GM23338 (cell line): Measurements from ENCODE around the gene SLC35F1. TPM values are rescaled to one million over a fixed set of nuclear protein-coding genes. Genes with fewer than 3 reads are reported as not detected.

Experiments used
- ATAC-seq: fragments of 200-7000 bp; cut with Tn5 transposase; 3 replicates; pipeline ENCODE4 v1.9.1; 2020
- DNase-seq: peaks from one replicate; pipeline ENCODE4 v3.0.0-alpha.2; 2015; ENCODE audit warnings: low spot score
- H2AFZ ChIP-seq: fragments of 200-600 bp; sonication (generic); 2 replicates; pipeline ENCODE4 v1.8.0; 2016; ENCODE audit warnings: antibody characterized with exemption, mild to moderate bottlenecking, moderate library complexity
- H3F3A ChIP-seq: fragments of 200-600 bp; sonication (generic); replicated peaks from 2 replicates; pipeline ENCODE4 v1.8.0; 2017; ENCODE audit warnings: antibody characterized with exemption, mixed run types, low read depth
- H3K27ac ChIP-seq: fragments of 200-600 bp; sonication (generic); 2 replicates; pipeline ENCODE4 v1.6.1; 2016; ENCODE audit warnings: low read depth
- H3K27me3 ChIP-seq: fragments of 200-600 bp; sonication (generic); 2 replicates; pipeline ENCODE4 v1.8.0; 2016; ENCODE audit warnings: mild to moderate bottlenecking, mixed run types, moderate library complexity; ENCODE audit not compliant: insufficient read depth
- H3K36me3 ChIP-seq: fragments of 200-600 bp; sonication (generic); 2 replicates; pipeline ENCODE4 v1.8.0; 2016; ENCODE audit warnings: mild to moderate bottlenecking; ENCODE audit not compliant: insufficient read depth
- H3K4me1 ChIP-seq: fragments of 200-600 bp; sonication (generic); 2 replicates; pipeline ENCODE4 v1.8.0; 2016; ENCODE audit warnings: mild to moderate bottlenecking, moderate library complexity; ENCODE audit not compliant: insufficient read depth
- H3K4me2 ChIP-seq: fragments of 200-600 bp; sonication (generic); 2 replicates; pipeline ENCODE4 v1.7.1; 2017; ENCODE audit warnings: mixed run types
- H3K4me3 ChIP-seq: fragments of 200-600 bp; sonication (generic); 2 replicates; pipeline ENCODE4 v1.6.1; 2016; ENCODE audit warnings: mixed run types
- H3K79me2 ChIP-seq: fragments of 200-600 bp; sonication (generic); replicated peaks from 2 replicates; pipeline ENCODE4 v1.8.0; 2017; ENCODE audit warnings: mild to moderate bottlenecking; ENCODE audit not compliant: insufficient read depth
- H3K9me2 ChIP-seq: fragments of 200-600 bp; sonication (generic); 2 replicates; pipeline ENCODE4 v1.8.0; 2017; ENCODE audit not compliant: insufficient read depth
- H4K20me1 ChIP-seq: fragments of 200-600 bp; sonication (generic); replicated peaks from 2 replicates; pipeline ENCODE4 v1.8.0; 2017; ENCODE audit warnings: mild to moderate bottlenecking; ENCODE audit not compliant: insufficient read depth
- H3K27ac Mint-ChIP-seq: 2 replicates; pipeline ENCODE4 v1.8.0; 2020; ENCODE audit warnings: inconsistent platforms, mild to moderate bottlenecking, moderate library complexity, mixed read lengths
- H3K27me3 Mint-ChIP-seq: 3 replicates; pipeline ENCODE4 v1.8.0; 2022; ENCODE audit warnings: low read depth, mild to moderate bottlenecking, moderate library complexity, mixed read lengths, inconsistent platforms; ENCODE audit not compliant: insufficient read depth, poor library complexity
- H3K36me3 Mint-ChIP-seq: 3 replicates; pipeline ENCODE4 v1.8.0; 2021; ENCODE audit warnings: low read depth, mild to moderate bottlenecking, inconsistent platforms, moderate library complexity, mixed read lengths
- H3K4me1 Mint-ChIP-seq: 3 replicates; pipeline ENCODE4 v1.8.0; 2020; ENCODE audit warnings: mild to moderate bottlenecking, inconsistent platforms, mixed read lengths
- H3K4me3 Mint-ChIP-seq: 3 replicates; pipeline ENCODE4 v1.8.0; 2021; ENCODE audit warnings: moderate library complexity, mild to moderate bottlenecking, inconsistent platforms, mixed read lengths
- H3K9me3 Mint-ChIP-seq: 3 replicates; pipeline ENCODE4 v1.8.0; 2020; ENCODE audit warnings: moderate library complexity, mild to moderate bottlenecking, inconsistent platforms, mixed read lengths
- CREB1 ChIP-seq: fragments of 250-450 bp; sonication (Bioruptor Pico); IDR thresholded peaks from 2 replicates; pipeline ENCODE4 v1.5.0; 2020; ENCODE audit warnings: low read depth, mild to moderate bottlenecking, moderate library complexity
- EZH2 ChIP-seq: fragments of 200-600 bp; sonication (generic); IDR thresholded peaks from one replicate; pipeline ENCODE4 v1.8.0; 2017; ENCODE audit warnings: antibody characterized with exemption, mild to moderate bottlenecking, low read depth; ENCODE audit not compliant: unreplicated experiment
- EZH2phosphoT487 ChIP-seq: fragments of 200-600 bp; sonication (generic); IDR thresholded peaks from one replicate; pipeline ENCODE4 v1.8.1; 2018; ENCODE audit warnings: antibody characterized with exemption; ENCODE audit not compliant: unreplicated experiment
- NANOG ChIP-seq: IDR thresholded peaks from 2 replicates; pipeline ENCODE4 v1.6.1; 2016; ENCODE audit warnings: antibody characterized with exemption, borderline replicate concordance
- POLR2AphosphoS5 ChIP-seq: IDR thresholded peaks from 2 replicates; pipeline ENCODE4 v1.6.1; 2016; ENCODE audit warnings: antibody characterized with exemption, low read depth
- STAT1 ChIP-seq: IDR thresholded peaks from one replicate; pipeline ENCODE4 v1.6.1; 2016; ENCODE audit warnings: antibody characterized with exemption; ENCODE audit not compliant: unreplicated experiment
- ZNF114 ChIP-seq: fragments of 250-450 bp; sonication (Bioruptor Pico); IDR thresholded peaks from 2 replicates; pipeline ENCODE4 v1.5.0; 2020; ENCODE audit warnings: mild to moderate bottlenecking, moderate library complexity
- ZNF331 ChIP-seq: fragments of 250-450 bp; sonication (Bioruptor Pico); IDR thresholded peaks from 2 replicates; pipeline ENCODE4 v1.5.0; 2020; ENCODE audit warnings: low read depth, mild to moderate bottlenecking, moderate library complexity
- polyA plus RNA-seq: library from polyadenylated mRNA; unstranded; fragments of >200 nt; fragmentation: Nextera tagmentation; extraction: Ambion mirVana; gene quantifications from 2 replicates; pipeline ENCODE4 v1.2.1, GENCODE V29; 2016
- total RNA-seq: library from RNA; depleted of rRNA; stranded (reverse); fragments of >200 nt; shearing (Covaris generic); gene quantifications from 2 replicates; pipeline ENCODE4 v1.2.3, GENCODE V29; 2014
- TF ChIP-seq, protein P1 (sequence below): fragments of 250-450 bp; sonication (Bioruptor Pico); IDR thresholded peaks from 2 replicates; pipeline ENCODE4 v1.5.0; 2020; ENCODE audit warnings: mild to moderate bottlenecking, moderate library complexity
- TF ChIP-seq, protein P2 (sequence below): IDR thresholded peaks from 2 replicates; pipeline ENCODE4 v1.6.1; 2016; ENCODE audit warnings: antibody characterized with exemption

SLC35F1 gene
- total and polyA plus RNA-seq, 2 experiments from 2014 or later = 3.0 to 10.3 TPM

DNA sequence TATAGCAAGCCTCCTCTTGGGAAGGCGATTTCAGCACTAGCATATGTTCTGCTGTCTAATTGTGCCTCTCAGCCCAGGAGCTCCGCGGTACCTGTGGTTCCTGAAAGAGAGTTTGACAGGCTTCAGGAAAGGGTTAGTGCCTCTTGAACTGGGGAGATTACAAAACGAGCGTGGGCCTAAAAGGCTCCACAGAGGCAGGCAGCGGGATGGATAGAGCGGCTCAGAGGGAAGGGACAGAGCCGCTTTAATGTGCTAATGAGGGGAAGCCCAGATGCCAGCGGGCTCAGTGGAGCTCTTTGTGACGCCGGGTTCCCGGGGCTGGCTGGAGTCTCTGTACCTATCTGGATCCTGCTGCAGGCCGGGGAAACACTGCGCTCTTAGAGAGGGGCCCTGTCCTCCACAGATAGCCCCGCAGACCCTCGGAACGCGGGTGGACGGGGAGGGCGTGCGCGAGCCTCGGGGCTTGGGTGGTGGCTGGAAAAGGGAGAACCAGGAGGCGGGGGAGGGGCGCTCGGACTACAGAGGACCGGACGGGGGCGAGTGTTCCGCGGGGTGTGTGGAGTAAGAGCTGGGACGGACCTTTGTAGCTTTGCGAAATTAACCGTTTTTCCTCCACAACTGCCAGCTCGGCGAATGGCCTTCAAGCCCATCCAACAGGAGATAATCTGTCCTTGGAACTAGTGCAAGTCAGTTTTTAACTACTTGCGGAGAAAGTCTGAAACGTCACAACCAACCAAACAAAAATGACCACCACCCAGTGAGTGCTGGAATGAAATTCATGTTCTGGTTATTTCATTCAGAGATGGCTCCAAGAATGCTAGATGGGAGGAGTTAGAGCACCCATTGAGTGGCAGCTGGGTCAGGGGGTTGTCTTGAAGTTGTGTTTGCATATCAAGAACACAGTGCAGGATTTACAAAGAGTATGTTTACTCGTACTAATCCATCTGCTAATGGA, 13.0 kb downstream of the SLC35F1 start:
- Histone ChIP-seq H3K4me2 (peak overlapping the region; percentile 75), H3F3A (peaks cover 3% of the 10 kb centered on the region; the same call in 1 of the 2 replicates), H3K27ac (no peak overlapping the region), H3K4me1 (peaks cover 8% of the 10 kb centered on the region; the same call in 1 of the 2 replicates), H3K27me3 (peaks cover 49% of the 10 kb centered on the region), H3K36me3 (no peaks in the 10 kb centered on the region), H2AFZ (peak overlapping the region; percentile 87), H3K9me2 (no peaks in the 10 kb centered on the region), H4K20me1 (peaks cover 8% of the 10 kb centered on the region), H3K79me2 (no peaks in the 10 kb centered on the region), H3K4me3 (peak overlapping the region; percentile 65)
- Mint-ChIP-seq H3K27me3 (peaks cover 3% of the 10 kb centered on the region), H3K4me1 (peaks cover 11% of the 10 kb centered on the region; the same call in 2 of the 3 replicates), H3K27ac (no peak overlapping the region), H3K36me3 (no peaks in the 10 kb centered on the region), H3K4me3 (no peak overlapping the region), H3K9me3 (no peaks in the 10 kb centered on the region)
- peak; percentile 87 for DNase-seq
- TF ChIP-seq ZNF331 (CRISPR knock-in tag) (no peak), NANOG (no peak), CREB1 (CRISPR knock-in tag) (no peak; the same call in 1 of the 2 replicates), POLR2AphosphoS5 (no peak), ZNF114 (no peak), EZH2phosphoT487 (no peak), STAT1 (no peak), EZH2 (no peak)
- TF ChIP-seq, protein P1, sequence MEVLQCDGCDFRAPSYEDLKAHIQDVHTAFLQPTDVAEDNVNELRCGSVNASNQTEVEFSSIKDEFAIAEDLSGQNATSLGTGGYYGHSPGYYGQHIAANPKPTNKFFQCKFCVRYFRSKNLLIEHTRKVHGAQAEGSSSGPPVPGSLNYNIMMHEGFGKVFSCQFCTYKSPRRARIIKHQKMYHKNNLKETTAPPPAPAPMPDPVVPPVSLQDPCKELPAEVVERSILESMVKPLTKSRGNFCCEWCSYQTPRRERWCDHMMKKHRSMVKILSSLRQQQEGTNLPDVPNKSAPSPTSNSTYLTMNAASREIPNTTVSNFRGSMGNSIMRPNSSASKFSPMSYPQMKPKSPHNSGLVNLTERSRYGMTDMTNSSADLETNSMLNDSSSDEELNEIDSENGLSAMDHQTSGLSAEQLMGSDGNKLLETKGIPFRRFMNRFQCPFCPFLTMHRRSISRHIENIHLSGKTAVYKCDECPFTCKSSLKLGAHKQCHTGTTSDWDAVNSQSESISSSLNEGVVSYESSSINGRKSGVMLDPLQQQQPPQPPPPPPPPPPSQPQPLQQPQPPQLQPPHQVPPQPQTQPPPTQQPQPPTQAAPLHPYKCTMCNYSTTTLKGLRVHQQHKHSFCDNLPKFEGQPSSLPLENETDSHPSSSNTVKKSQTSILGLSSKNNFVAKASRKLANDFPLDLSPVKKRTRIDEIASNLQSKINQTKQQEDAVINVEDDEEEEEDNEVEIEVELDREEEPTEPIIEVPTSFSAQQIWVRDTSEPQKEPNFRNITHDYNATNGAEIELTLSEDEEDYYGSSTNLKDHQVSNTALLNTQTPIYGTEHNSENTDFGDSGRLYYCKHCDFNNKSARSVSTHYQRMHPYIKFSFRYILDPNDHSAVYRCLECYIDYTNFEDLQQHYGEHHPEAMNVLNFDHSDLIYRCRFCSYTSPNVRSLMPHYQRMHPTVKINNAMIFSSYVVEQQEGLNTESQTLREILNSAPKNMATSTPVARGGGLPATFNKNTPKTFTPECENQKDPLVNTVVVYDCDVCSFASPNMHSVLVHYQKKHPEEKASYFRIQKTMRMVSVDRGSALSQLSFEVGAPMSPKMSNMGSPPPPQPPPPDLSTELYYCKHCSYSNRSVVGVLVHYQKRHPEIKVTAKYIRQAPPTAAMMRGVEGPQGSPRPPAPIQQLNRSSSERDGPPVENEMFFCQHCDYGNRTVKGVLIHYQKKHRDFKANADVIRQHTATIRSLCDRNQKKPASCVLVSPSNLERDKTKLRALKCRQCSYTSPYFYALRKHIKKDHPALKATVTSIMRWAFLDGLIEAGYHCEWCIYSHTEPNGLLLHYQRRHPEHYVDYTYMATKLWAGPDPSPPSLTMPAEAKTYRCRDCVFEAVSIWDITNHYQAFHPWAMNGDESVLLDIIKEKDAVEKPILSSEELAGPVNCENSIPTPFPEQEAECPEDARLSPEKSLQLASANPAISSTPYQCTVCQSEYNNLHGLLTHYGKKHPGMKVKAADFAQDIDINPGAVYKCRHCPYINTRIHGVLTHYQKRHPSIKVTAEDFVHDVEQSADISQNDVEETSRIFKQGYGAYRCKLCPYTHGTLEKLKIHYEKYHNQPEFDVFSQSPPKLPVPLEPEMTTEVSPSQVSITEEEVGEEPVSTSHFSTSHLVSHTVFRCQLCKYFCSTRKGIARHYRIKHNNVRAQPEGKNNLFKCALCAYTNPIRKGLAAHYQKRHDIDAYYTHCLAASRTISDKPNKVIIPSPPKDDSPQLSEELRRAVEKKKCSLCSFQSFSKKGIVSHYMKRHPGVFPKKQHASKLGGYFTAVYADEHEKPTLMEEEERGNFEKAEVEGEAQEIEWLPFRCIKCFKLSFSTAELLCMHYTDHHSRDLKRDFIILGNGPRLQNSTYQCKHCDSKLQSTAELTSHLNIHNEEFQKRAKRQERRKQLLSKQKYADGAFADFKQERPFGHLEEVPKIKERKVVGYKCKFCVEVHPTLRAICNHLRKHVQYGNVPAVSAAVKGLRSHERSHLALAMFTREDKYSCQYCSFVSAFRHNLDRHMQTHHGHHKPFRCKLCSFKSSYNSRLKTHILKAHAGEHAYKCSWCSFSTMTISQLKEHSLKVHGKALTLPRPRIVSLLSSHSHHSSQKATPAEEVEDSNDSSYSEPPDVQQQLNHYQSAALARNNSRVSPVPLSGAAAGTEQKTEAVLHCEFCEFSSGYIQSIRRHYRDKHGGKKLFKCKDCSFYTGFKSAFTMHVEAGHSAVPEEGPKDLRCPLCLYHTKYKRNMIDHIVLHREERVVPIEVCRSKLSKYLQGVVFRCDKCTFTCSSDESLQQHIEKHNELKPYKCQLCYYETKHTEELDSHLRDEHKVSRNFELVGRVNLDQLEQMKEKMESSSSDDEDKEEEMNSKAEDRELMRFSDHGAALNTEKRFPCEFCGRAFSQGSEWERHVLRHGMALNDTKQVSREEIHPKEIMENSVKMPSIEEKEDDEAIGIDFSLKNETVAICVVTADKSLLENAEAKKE (CRISPR knock-in tag) = no peak
- TF ChIP-seq, protein P2, sequence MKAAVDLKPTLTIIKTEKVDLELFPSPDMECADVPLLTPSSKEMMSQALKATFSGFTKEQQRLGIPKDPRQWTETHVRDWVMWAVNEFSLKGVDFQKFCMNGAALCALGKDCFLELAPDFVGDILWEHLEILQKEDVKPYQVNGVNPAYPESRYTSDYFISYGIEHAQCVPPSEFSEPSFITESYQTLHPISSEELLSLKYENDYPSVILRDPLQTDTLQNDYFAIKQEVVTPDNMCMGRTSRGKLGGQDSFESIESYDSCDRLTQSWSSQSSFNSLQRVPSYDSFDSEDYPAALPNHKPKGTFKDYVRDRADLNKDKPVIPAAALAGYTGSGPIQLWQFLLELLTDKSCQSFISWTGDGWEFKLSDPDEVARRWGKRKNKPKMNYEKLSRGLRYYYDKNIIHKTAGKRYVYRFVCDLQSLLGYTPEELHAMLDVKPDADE = no peak
- peak; percentile 99 for ATAC-seq
